HG03135 (cell line): Measurements from ENCODE around the gene PYGM.
"Not testable (repeated sequence)": the region's sequence is repeated elsewhere in the genome, so short reads cannot be mapped to it uniquely, and the experiment has no call there.

ENCODE experiments used
- ATAC-seq: cut with Tn5 transposase; IDR thresholded peaks from one replicate; pipeline ENCODE4 v1.9.1; 2021; ENCODE audit warnings: mild to moderate bottlenecking, moderate library complexity; ENCODE audit not compliant: unreplicated experiment

Gene PYGM

GRCh38 chr11:64719406-64719805 is 40.4 kb downstream of the PYGM start:
- no peak for ATAC-seq

- ATAC-seq, result no peak
Observed at GRCh38 chr11:64718780-64719124, 41.0 kb downstream of the PYGM start.

GRCh38 chr11:64718084-64718779 is 41.5 kb downstream of the PYGM start:
- no peak for ATAC-seq

GRCh38 chr11:64717268-64717578 is 42.6 kb downstream of the PYGM start:
- ATAC-seq, result no peak

GRCh38 chr11:64716473-64717267 is 43.1 kb downstream of the PYGM start:
- no peak for ATAC-seq

- ATAC-seq, result no peak
Observed at GRCh38 chr11:64715756-64716472, 43.9 kb downstream of the PYGM start.

- no peak for ATAC-seq
Observed at GRCh38 chr11:64715110-64715509, 44.7 kb downstream of the PYGM start.

GRCh38 chr11:64714666-64715065 is 45.1 kb downstream of the PYGM start:
- ATAC-seq, result no peak

- ATAC-seq, result no peak
Observed at GRCh38 chr11:64713781-64714363, 45.9 kb downstream of the PYGM start.

GRCh38 chr11:64713016-64713707 is 46.6 kb downstream of the PYGM start:
- ATAC-seq, result no peak

- ATAC-seq, result no peak
Observed at GRCh38 chr11:64712430-64713015, 47.3 kb downstream of the PYGM start.

- no peak for ATAC-seq
Observed at GRCh38 chr11:64711956-64712362, 47.8 kb downstream of the PYGM start.

GRCh38 chr11:64711138-64711955 is 48.4 kb downstream of the PYGM start:
- no peak for ATAC-seq

- no peak for ATAC-seq
Observed at GRCh38 chr11:64710418-64711137, 49.2 kb downstream of the PYGM start.

GRCh38 chr11:64705501-64705900 is 54.3 kb downstream of the PYGM start:
- ATAC-seq, result no peak

GRCh38 chr11:64703048-64703447 is 56.7 kb downstream of the PYGM start:
- ATAC-seq, result no peak

GRCh38 chr11:64701956-64702355 is 57.8 kb downstream of the PYGM start:
- ATAC-seq, result not testable (repeated sequence)

- ATAC-seq, result no peak
Observed at GRCh38 chr11:64698427-64698826, 61.3 kb downstream of the PYGM start.
